HUDEP-2 (cell line): Measurements from ENCODE around the gene RBFOX2.
A peak's percentile ranks its signal among the peaks of the same experiment; 100 is the strongest.
"Not testable (repeated sequence)": the region's sequence is repeated elsewhere in the genome, so short reads cannot be mapped to it uniquely, and the experiment has no call there.

Experiments
- DNase-seq, 76 experiments: peaks; one replicate each; lab custom pipeline; 2025; ENCODE audit not compliant: unreplicated experiment in 76 of 76; lab: John Stamatoyannopoulos, UW

Gene RBFOX2

DNA sequence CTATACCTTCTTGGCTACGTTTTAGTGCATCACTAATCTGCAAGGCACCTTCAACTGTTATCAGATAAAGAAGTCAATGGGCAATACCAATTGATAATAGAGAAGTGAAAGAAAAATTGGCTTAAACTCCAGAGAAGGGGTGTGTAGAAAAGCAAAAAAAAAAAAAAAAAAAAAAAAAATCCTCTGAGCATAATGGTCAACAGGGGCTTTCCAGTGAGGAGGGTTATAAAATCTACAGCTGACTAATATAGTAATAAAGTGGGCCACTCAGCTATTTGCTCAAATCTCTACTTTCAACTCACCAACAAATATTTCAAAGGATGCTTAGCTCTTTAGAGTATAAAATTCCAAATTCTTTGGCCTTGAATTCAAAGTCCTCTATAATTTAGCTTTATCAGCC is 233.1 kb downstream of the RBFOX2 start:
- no peak for DNase-seq

DNA sequence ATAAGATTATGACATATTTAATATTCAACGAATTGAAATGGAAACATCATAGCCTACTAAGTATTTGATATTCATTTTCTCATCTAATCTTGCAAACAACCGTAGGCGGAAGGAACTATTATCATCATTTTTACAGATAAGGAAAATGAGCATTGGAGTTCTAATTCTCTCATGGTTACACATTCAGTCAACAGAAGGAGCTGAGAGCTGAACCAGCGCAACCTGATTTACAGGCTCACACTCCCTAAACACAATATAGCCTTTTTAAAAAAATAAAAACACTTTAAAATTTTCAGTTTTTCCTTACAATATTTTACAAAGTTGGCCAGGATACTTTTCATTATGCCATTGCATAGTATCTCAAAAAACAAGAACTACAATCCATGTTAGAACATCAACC is 236.1 kb downstream of the RBFOX2 start:
- DNase-seq: no peak

DNA sequence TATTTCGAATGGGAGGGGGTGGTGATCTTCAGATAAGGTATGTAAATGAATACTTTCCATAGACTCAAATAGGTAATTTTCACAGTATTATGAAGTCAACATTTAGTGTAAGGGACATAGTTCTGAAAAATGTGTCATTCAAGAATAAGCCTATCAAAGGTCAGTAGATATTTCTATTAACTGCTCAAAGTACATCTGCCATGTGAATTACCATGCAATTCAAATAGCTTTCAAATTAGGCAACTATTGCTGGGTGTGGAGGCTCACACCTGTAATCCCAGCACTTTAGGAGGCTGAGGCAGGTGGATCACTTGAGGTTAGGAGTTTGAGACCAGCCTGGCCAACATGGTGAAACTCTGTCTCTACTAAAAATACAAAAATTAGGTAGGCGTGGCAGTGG is 236.8 kb downstream of the RBFOX2 start:
- DNase-seq: not testable (repeated sequence)

DNA sequence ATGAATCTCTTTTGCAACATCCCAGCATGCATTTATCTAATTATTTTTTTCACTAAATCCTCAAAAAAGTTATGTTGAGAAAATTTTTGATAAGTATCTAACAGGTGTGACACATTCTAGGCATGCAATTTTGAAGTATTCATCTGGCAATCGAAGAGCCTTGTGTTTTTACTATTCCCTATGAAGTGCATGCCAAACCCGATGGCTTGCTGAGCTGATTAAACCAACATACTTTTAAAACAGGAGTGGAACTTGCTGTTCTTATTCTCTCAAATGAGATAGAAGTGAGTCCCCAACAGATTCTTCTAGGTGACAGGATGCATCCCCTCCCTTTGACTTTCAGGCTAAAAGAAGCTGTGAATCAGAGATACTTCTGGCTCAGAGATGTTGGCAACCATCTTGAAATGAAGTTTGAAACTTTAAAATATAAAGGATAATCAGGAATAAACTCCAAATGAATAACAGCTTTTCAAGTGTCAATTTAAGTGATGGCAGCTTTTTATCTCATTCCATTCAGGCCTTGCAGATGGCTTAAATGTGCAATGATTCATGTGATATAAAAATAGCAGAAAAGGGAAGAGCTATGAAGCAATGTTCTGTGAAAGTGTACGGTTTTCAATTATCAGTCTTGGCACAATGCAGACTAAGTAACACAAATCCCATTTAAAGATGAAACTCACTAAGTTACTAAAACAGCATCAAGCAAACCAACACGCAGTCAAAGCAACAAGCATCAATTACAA is 243.3 kb downstream of the RBFOX2 start:
- DNase-seq: no peak

DNA sequence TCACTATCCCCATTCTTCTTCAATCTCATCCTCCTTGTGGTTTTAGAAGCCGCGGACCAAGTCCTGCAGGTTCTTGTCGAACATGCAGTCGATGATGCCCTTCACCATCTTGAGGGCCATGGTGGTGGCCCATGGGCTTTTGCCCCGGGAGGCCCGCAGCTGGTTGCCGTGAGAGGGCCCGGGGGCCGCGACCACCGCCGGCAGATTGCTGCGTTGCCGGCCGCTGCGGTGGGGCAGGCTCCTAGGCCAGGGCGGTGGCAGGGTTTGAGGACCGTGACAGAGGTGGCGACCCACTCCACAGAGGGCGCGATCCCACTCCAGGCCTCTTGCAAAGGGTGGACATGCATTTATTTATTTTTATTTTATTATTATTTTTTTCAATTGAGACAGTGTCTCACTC is 244.0 kb downstream of the RBFOX2 start:
- DNase-seq: no peak

DNA sequence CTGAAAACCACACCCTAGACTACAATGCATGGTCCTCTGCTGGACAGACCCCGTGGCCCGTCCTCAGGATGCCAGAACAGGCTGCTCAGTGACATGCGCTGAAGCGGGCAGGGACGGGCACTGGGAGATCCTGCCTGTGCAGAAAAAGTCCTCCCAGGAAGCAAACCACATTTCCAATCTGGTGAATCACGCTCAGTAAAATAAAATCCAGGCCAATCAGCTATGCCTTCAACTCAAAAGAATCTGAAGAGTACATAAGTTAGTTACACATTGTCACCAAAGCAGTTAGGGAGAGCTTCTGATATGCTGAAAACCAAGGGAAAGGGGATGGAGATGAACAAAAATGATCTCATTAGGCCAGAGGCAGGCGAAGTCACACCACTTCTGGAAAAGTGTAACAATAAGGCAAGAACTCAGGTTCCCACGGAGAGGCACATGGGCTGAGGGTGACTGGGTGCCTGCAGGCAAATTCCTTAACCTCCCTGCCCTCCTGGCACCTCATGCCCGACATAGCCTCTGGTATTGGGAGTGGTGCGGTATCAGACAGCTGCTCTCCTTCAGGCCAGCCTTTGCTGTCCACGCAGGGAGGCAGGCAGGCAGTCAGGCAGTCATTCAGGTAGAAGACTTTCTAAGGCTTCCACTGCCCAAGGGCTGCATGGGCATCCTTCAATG is 244.5 kb downstream of the RBFOX2 start:
- DNase-seq: no peak

DNA sequence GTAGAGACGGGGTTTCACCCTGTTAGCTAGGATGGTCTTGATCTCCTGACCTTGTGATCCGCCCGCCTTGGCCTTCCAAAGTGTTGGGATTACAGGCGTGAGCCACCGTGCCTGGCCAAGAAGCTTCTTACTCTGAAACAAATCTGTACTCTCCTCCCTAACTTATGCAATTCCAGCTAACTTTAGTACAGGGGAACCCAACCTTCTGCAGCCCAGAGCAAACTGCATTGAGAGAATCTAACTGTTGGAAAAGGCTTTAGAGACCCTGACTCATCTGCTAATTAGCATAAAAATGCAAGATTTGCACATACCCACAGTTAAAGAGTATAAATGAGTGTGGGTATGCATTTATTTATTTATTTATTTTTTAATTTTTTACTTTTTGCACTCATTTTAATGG is 246.1 kb downstream of the RBFOX2 start:
- no peak for DNase-seq

DNA sequence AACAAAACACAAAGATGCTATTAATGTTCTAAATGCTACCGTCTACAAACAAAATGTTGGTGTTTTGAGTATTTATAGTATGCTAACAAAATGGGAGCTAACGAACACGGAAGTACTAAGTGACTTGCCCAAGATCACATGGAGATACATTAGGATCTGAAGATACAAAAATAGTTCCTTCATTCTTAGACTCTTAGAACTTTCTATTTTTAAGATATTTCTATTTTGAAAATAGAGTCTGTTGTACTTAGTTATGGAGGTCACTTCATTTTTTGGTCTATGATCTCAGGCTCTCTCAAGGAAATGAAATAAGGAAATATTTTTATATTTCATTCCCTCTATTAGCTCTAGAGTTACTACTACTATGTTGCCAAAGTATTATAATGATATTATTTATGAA is 246.7 kb downstream of the RBFOX2 start:
- no peak for DNase-seq

DNA sequence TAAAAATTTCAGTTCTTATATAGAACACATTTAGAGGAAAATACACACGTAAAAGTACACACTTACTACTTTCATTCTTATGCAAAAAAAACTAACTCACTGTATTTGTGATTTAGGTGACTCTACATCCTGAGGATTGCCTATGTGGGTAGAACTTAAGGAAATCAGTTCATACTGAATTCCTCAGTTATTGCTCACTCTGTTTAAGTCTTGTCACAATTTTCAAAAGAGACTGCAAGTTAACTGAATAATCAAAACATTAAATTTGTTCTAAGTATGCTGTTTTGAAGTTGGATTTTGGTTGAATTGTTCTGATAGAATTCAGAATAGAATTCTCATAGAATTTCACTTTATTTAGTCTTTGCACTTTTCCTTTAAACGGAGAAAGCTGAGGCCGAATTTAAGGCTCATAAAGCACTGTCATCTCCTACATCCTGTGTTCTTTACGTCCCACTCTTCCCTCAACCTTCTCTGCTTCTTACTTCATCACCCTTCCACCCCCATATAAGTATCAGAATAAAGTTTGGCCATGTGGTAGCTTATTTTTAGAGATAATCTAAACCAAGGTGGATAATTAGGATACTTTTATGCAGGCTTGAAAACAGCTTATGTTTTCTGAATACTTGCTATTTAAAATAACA is 251.2 kb downstream of the RBFOX2 start:
- no peak for DNase-seq

DNA sequence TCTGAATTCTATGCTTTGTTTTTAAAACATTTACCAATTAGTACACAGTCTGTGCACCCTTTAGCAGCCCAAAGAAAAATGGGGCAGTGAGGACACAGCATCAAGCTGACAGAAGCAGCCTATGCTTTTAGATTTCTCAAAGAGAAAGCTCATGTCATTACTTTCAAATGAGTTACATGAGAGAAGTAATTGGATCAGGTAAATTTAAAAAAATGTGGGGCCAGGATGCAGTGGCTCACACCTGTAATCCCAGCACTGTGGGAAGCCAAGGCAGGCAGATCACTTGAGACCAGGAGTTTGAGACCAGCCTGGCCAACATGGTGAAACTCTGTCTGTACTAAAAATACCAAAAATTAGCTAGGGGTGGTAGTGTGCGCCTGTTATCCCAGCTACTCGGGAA is 253.3 kb downstream of the RBFOX2 start:
- no peak for DNase-seq

DNA sequence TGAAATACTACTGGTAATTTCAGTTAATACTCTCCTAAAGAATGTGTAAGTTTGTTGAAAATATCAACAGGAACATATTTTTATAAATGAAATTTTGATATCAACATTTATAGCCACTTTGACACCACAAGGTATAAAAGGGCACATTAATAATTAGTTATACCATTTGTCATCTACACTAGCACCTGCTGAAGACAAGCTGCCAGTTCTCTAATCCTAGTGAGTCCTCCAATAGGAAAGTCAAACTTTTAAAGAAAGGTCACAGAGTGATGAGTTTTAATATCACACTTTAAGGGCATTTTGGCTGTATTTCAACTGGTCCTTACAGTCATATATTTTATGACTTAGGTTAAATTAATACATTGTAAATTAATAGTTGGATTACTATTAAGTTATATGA is 258.6 kb downstream of the RBFOX2 start:
- DNase-seq: no peak

DNA sequence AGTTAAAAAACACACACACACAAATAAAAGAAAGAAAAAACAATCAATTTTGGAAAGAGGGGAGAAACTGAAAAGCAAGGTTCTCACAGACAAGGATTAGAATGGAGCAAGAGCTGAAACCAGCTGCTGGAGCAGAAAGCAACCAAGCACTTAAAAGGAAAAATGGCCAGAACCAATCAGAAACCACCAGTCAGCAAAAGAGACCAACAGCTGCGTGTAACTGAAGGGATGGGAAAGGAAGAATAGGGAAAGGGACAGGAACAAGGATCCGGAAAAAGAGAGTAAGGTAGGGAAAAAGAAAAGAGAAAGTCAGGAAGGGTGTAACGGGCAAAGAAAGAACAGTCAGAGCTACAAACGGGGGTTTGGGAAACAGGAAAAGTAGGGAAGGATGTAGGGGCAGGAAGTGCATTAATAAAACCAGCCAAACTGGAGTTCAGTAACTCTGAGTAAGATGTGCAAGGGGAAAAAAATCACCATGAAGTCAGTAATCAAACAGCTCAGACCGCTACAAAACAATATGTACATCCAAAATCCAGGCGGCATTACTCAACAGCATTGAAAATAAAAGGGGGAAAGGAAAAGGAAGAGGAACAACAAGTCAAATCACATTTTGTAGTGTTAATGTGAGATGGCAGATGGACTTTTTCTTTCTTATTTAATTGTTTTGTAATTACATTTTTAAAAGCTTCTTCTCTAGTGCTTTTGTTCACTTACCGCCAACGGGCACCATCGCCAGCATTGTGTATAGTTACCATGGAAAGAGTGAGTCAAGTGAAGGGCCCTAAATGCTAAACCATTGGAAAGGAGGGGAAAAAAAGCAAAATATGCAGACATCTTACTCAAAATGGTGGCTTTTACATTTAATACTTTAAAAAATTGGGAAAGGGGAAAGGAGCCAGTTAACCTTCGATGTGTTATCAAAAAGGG is 261.7 kb downstream of the RBFOX2 start:
- DNase-seq: no peak

DNA sequence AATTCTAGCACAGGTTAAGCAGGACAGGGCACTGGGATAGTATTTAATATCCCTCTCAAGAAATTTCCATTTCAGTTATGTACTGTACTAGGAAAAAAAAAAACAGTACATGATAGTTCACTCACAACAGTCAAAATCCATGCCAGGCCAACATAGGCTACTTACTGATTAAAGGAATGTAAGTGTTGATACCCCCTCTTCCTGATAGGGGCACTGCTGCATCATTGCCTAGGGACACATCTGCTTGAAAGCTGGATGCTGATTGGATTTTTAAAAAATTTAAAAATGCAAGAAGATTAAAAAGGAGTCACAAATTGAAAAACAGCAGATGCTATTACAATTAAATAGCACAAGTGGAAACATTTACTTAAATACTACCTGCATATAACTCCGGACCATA is 267.6 kb downstream of the RBFOX2 start:
- DNase-seq: peak in 3 of 76 experiments; percentile 4 to 7 (median 4)

DNA sequence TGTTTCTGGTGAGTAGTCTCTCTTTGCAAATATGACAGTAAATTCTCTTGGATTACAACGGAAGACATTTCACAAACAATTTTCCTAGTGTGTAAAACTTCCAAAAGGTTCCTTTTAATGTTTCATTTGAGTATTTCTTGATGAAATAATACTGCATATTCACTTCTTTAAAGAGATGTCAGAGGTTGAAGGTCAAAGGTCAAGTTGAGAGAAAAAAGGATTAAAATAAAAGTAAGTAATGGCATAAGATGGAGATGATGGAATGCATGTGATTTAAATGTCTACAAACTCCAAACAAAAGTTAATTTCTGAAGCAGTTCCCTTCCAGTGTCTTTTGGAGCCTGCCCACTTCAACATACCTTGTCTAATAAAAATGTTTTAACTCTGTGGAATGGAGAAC is 270.2 kb downstream of the RBFOX2 start:
- DNase-seq: no peak

DNA sequence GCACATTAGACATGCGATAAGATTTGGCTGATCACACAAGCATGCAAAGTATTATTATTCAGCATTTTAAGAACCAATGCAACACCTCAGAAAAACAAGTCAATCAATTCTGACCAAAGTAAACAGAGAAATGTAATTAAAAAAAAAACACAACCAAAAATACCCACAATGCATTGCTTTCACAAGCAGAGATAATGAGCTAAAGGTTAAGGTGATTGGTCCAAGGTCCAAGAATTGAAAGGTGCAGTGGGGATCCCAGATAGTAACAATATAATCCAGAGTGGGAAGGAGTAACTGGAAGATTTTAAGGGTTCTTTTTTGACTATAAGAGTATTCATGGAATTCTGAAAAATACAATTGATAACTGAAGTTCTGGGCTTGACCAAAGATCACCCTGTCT is 271.9 kb downstream of the RBFOX2 start:
- DNase-seq: no peak

DNA sequence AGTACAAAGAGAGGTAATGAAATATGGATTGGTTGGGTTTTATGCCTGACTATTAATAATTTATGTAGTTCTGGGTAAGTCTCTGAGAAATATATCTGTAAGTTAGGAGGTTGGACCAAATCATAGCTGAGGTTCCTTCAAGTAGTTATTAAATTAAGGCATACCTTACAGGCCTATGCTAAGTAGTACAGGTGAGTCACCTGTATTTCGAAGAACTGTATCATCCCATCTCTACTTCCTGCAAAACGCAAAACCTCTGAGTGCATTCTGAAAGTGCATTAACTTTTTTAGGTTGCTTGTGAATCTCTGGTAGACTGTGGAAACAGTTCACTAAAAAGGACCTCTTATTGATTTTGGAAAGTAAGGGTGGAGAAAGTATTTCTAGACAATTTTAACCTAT is 273.9 kb downstream of the RBFOX2 start:
- DNase-seq: no peak

DNA sequence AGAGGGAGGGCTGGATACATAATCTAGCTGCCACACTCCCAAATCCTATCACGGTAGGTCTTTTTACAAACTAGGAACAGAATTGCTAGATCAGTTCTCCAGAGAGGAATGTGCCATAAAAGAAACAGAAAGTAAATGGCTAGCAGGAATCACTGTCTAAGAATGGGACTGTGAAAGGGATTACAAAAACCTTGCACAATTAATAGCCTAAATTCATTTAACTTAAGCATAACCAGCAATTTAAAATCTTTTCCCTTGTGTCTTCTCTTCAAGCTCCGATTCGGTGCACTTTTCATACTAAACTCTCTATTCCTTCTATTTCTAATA is 275.8 kb downstream of the RBFOX2 start:
- no peak for DNase-seq

DNA sequence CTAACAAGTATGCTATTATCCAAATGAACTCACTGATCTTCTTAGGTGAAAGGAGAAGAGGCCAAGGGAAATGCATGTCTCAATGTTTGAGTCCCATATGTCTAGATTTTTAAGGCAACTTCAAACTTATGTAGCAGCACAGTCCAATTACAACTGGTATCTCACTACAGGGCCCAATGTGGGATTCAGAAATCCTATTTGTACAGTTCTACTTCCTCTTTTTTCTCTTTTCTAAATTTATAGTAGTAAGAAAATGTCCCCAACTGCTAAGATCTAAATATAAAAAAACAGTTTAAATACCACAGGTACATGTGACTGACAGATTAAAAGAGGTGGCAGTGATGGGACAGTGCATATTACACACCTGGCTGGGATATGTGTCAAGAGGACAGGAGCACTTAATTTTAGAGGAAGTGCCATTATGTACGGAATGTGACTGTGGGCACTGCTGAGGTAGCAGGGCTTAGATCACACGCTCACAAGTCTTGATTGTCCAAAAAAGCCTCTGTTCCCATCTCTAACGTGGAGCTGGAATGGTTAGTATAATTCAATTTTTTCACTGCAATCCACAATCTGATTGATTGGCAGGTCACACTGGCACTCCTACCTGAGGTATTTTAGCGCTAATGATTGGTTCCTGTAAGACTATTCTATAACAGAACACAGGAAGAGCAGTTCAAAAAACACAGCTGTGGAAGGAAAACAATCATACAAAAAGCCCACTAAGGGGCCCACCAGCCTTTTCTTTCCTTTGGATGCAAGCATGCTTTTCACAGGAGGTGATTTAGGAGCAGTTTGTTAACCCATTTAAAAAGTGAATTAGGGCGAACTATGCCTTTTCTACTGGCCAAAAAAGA is 276.4 kb downstream of the RBFOX2 start:
- DNase-seq: no peak

DNA sequence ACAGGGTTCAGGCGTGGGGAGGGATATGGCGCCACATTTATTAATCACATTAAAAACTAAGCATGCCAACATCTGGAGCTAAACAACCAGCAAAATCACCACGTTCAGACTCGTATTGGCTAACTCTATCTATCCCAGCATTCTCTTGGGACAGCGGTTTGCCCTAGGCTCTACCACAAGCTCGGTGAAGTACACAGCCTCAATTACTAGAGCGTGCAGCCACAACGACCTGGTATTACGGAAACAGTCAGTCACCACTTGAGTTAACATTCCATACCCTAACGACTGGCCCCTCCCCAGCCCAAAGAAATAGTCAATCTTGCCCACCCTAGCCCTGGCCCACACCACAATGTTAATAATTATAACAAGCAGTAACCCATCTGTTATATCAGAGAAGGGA is 278.8 kb downstream of the RBFOX2 start:
- DNase-seq: no peak
